NCI-H510A treated with DMSO at 0.1 percent for 48 hours (cell line): ENCODE results near the gene TIGD1.
A peak's percentile ranks its signal among the peaks of the same experiment; 100 is the strongest.
"Not testable (repeated sequence)": the region's sequence is repeated elsewhere in the genome, so short reads cannot be mapped to it uniquely, and the experiment has no call there.

Source experiments
- DNase-seq: peaks from one replicate; lab custom pipeline; 2025; lab: John Stamatoyannopoulos, UW

The TIGD1 gene

GRCh38 chr2:232539298-232540231 lies 10.8 kb downstream of the TIGD1 start, which contains the start of gene CHRNG:
Gene CHRNG, plus strand, starts transcription at chr2:232539692. Its CDS starts 56 bp downstream, at chr2:232539748.
- DNase-seq = no peak

- DNase-seq = no peak
Observed at GRCh38 chr2:232538671-232539070, 11.7 kb downstream of the TIGD1 start.

GRCh38 chr2:232537499-232537898 lies 12.9 kb downstream of the TIGD1 start:
- no peak for DNase-seq

- no peak for DNase-seq
Observed at GRCh38 chr2:232537079-232537478, 13.3 kb downstream of the TIGD1 start.

GRCh38 chr2:232535761-232536530 lies 14.4 kb downstream of the TIGD1 start:
- no peak for DNase-seq

GRCh38 chr2:232534940-232535651 lies 15.3 kb downstream of the TIGD1 start:
- no peak for DNase-seq

GRCh38 chr2:232533944-232534710 lies 16.2 kb downstream of the TIGD1 start:
- DNase-seq = no peak

GRCh38 chr2:232532821-232533220 lies 17.5 kb downstream of the TIGD1 start:
- DNase-seq = not testable (repeated sequence)

GRCh38 chr2:232532419-232532818 lies 17.9 kb downstream of the TIGD1 start:
- DNase-seq = no peak

GRCh38 chr2:232530626-232531260 lies 19.6 kb downstream of the TIGD1 start:
- no peak for DNase-seq

GRCh38 chr2:232529806-232530547 lies 20.4 kb downstream of the TIGD1 start:
- no peak for DNase-seq

- DNase-seq = no peak
Observed at GRCh38 chr2:232528746-232529460, 21.5 kb downstream of the TIGD1 start.

GRCh38 chr2:232527905-232528470 lies 22.4 kb downstream of the TIGD1 start:
- DNase-seq = no peak

GRCh38 chr2:232526372-232526941 lies 23.9 kb downstream of the TIGD1 start:
- no peak for DNase-seq

- DNase-seq = peak; percentile 26
Observed at GRCh38 chr2:232525791-232526371, 24.5 kb downstream of the TIGD1 start, which contains the start of gene CHRND. Gene CHRND, plus strand, starts transcription at chr2:232526160. Its CDS starts 56 bp downstream, at chr2:232526216.

- DNase-seq = no peak
Observed at GRCh38 chr2:232525199-232525598, 25.2 kb downstream of the TIGD1 start.

GRCh38 chr2:232524771-232525170 lies 25.6 kb downstream of the TIGD1 start:
- DNase-seq = no peak
